ACC112 (cell line): ENCODE results near the gene SRM.
"Not testable (repeated sequence)": the region's sequence is repeated elsewhere in the genome, so short reads cannot be mapped to it uniquely, and the experiment has no call there.

Source experiments
- H2AFZ ChIP-seq: fragments of 200-600 bp; sonication (generic); one replicate; pipeline ENCODE4 v1.6.0; 2017; ENCODE audit warnings: antibody characterized with exemption, low read length; ENCODE audit not compliant: unreplicated experiment
- H3K27ac ChIP-seq: fragments of 200-600 bp; sonication (generic); 2 replicates; pipeline ENCODE4 v1.5.1; 2014; ENCODE audit warnings: low read depth, mild to moderate bottlenecking, antibody characterized with exemption, low read length, moderate library complexity
- H3K27me3 ChIP-seq: fragments of 200-600 bp; sonication (generic); 2 replicates; pipeline ENCODE4 v1.6.1; 2014; ENCODE audit warnings: mild to moderate bottlenecking, antibody characterized with exemption, low read length, moderate library complexity, mixed read lengths; ENCODE audit not compliant: insufficient read depth
- H3K36me3 ChIP-seq: fragments of 200-600 bp; sonication (generic); 2 replicates; pipeline ENCODE4 v1.6.1; 2016; ENCODE audit warnings: mild to moderate bottlenecking, antibody characterized with exemption, low read length, moderate library complexity, mixed read lengths; ENCODE audit not compliant: insufficient read depth
- H3K4me1 ChIP-seq: fragments of 200-600 bp; sonication (generic); one replicate; pipeline ENCODE4 v1.6.1; 2016; ENCODE audit warnings: low read length, mixed read lengths; ENCODE audit not compliant: insufficient read depth, unreplicated experiment, control insufficient read depth
- H3K4me3 ChIP-seq: fragments of 200-600 bp; sonication (generic); 2 replicates; pipeline ENCODE4 v1.5.1; 2014; ENCODE audit warnings: mild to moderate bottlenecking, low read depth, low read length
- H3K79me2 ChIP-seq: fragments of 200-600 bp; sonication (generic); one replicate; pipeline ENCODE4 v1.6.0; 2016; ENCODE audit warnings: low read length; ENCODE audit not compliant: control insufficient read depth, unreplicated experiment, insufficient read depth

The SRM gene

DNA sequence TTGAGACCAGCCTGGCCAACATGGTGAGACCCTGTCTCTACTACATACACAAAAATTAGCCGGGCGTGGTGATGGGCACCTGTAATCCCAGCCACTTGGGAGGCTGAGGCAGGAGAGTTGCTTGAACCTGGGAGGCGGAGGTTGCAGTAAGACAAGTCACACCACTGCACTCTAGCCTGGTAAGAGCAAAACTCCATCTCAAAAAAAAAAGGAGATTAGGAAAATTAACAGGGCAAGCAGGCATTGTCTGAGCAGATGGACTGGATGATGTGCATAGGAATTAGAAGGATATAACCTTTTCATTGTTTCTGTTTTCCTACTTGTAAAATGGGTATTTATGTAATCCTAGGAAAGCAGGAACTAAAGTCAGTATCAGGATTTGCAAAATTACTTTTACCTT is 31.8 kb downstream of the SRM start:
- Histone ChIP-seq H3K79me2 (no peaks in the 10 kb centered on the region), H3K4me1 (no peaks in the 10 kb centered on the region), H3K36me3 (peaks cover 18% of the 10 kb centered on the region)

DNA sequence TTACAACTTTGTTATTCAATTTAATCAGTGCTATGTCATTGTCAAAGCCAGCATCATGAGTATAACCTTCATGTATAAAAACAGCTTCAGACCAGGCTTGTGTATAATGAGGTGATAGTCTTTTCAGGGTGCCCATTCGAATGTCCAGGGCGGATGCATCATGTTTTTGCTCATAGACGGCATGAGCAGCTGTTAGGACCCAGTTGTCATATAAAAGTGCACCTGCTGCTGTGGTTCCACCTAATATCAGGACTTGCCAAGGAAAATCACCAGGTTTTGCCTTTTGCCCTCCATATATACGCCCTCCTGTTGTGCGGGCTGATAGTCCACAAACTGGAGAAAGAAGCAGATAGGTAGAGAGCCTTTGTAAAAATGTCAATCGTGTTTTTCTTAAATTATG is 32.5 kb downstream of the SRM start:
- Histone ChIP-seq H3K4me3 (no peak overlapping the region), H2AFZ (no peak overlapping the region), H3K79me2 (no peaks in the 10 kb centered on the region), H3K4me1 (no peaks in the 10 kb centered on the region), H3K36me3 (peaks cover 21% of the 10 kb centered on the region), H3K27me3 (no peaks in the 10 kb centered on the region), H3K27ac (no peak overlapping the region)

More for the DNA sequence above, 31.8 kb downstream of the SRM start:
- H3K27ac ChIP-seq = no peak overlapping the region
- H2AFZ ChIP-seq = no peak overlapping the region
- no peaks in the 10 kb centered on the region for H3K27me3 ChIP-seq
- H3K4me3 ChIP-seq = no peak overlapping the region

DNA sequence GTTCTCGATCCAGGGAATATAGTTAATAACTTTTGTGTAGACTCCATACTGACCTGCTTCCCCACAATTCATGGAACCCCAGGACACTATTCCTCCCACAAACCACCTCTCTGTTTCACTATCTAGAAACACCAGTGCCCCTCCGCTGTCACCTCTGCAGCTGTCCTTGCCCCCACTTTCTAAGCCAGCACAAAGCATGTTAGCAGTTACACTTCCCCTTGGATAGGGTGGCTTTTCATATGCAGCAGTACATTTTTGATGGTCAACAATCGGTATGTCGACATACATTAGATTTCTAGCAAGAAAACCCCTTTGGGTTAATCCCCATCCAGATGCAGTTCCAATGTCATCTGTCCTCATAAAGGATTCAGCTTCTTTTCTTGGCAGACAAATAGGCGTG is 32.9 kb downstream of the SRM start:
- no peaks in the 10 kb centered on the region for H3K4me1 ChIP-seq
- H3K27ac ChIP-seq = no peak overlapping the region
- H3K36me3 ChIP-seq = peaks cover 25% of the 10 kb centered on the region
- H2AFZ ChIP-seq = no peak overlapping the region
- no peak overlapping the region for H3K4me3 ChIP-seq
- no peaks in the 10 kb centered on the region for H3K79me2 ChIP-seq
- no peaks in the 10 kb centered on the region for H3K27me3 ChIP-seq

GRCh38 chr1:11026052-11026451 is 33.8 kb downstream of the SRM start:
- H3K4me1 ChIP-seq = no peaks in the 10 kb centered on the region
- no peak overlapping the region for H3K27ac ChIP-seq
- peaks cover 3% of the 10 kb centered on the region for H3K79me2 ChIP-seq
- no peaks in the 10 kb centered on the region for H3K27me3 ChIP-seq
- H2AFZ ChIP-seq = no peak overlapping the region
- no peak overlapping the region for H3K4me3 ChIP-seq
- peaks cover 31% of the 10 kb centered on the region for H3K36me3 ChIP-seq

GRCh38 chr1:11025618-11026017 is 34.2 kb downstream of the SRM start:
- Histone ChIP-seq H2AFZ (no peak overlapping the region), H3K79me2 (peaks cover 3% of the 10 kb centered on the region), H3K4me3 (no peak overlapping the region), H3K27ac (no peak overlapping the region), H3K4me1 (no peaks in the 10 kb centered on the region), H3K27me3 (no peaks in the 10 kb centered on the region), H3K36me3 (peaks cover 31% of the 10 kb centered on the region)

GRCh38 chr1:11024874-11025203 is 35.0 kb downstream of the SRM start:
- Histone ChIP-seq H3K27me3 (no peaks in the 10 kb centered on the region), H3K4me3 (no peak overlapping the region), H2AFZ (no peak overlapping the region), H3K4me1 (no peaks in the 10 kb centered on the region), H3K36me3 (peaks cover 36% of the 10 kb centered on the region), H3K27ac (no peak overlapping the region), H3K79me2 (peaks cover 8% of the 10 kb centered on the region)

DNA sequence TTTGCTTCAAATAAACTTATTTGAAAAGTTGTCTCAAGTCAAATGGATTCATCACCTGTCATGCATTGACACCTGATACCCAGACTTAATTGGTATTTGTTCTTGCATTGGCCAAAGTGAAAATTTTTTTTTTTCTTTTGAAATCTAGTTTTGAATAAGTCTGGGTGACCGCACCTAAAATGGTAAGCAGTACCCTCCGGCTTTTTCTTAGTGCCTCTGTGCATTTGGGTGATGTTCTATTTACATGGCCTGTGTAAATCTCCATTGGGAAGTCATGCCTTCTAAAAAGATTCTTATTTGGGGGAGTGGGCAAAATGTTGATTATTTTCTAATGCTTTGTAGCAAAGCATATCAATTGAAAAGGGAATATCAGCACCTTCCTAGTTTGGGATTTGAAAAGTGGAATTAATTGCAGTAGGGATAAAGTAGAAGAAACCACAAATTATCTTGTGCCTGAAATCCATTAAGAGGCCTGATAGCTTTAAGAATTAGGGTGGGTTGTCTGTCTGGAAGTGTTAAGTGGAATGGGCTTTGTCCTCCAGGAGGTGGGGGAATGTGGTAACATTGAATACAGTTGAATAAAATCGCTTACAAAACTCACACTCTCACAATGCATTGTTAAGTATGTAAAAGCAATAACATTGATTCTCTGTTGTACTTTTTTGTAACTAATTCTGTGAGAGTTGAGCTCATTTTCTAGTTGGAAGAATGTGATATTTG is 35.5 kb downstream of the SRM start:
- Histone ChIP-seq H3K27ac (no peak overlapping the region), H3K36me3 (peaks cover 36% of the 10 kb centered on the region), H3K4me3 (no peak overlapping the region), H2AFZ (no peak overlapping the region), H3K79me2 (peaks cover 9% of the 10 kb centered on the region), H3K27me3 (no peaks in the 10 kb centered on the region), H3K4me1 (no peaks in the 10 kb centered on the region)

- peaks cover 17% of the 10 kb centered on the region for H3K79me2 ChIP-seq
- H3K4me1 ChIP-seq = no peaks in the 10 kb centered on the region
- no peak overlapping the region for H3K4me3 ChIP-seq
- H3K27me3 ChIP-seq = no peaks in the 10 kb centered on the region
- H2AFZ ChIP-seq = no peak overlapping the region
- H3K36me3 ChIP-seq = peaks cover 41% of the 10 kb centered on the region
- H3K27ac ChIP-seq = no peak overlapping the region
Observed at GRCh38 chr1:11023201-11023600, 36.6 kb downstream of the SRM start.

- Histone ChIP-seq H3K4me3 (no peak overlapping the region), H3K27ac (no peak overlapping the region), H2AFZ (no peak overlapping the region), H3K36me3 (peaks cover 44% of the 10 kb centered on the region), H3K4me1 (no peaks in the 10 kb centered on the region), H3K27me3 (no peaks in the 10 kb centered on the region), H3K79me2 (peaks cover 33% of the 10 kb centered on the region)
Observed at GRCh38 chr1:11019971-11020370, 39.8 kb downstream of the SRM start.

GRCh38 chr1:11019358-11019757 is 40.5 kb downstream of the SRM start:
- peaks cover 44% of the 10 kb centered on the region for H3K36me3 ChIP-seq
- H3K4me3 ChIP-seq, H3K27me3 ChIP-seq, H3K4me1 ChIP-seq, H2AFZ ChIP-seq, H3K27ac ChIP-seq: not testable (repeated sequence)
- peaks cover 40% of the 10 kb centered on the region for H3K79me2 ChIP-seq

DNA sequence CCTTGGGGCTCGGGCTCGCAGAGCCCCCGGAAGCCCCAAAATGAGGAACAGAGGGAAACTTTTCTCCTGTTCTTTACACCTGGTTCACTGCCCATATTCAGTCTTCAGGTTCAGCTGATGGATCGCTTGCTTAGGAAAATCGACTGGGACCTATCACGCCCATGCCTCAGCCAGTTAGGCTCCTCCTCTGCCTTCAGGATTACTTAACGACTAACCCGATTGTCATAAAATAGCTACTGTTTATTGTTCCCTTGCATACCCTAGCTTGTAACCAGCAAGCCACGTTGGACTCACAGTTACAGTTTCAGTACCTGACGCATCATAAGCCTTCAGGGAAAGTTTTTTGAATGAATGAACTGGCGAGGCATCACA is 46.7 kb downstream of the SRM start:
- peaks cover 28% of the 10 kb centered on the region for H3K36me3 ChIP-seq
- no peak overlapping the region for H2AFZ ChIP-seq
- H3K79me2 ChIP-seq = peaks cover 40% of the 10 kb centered on the region
- H3K27me3 ChIP-seq = no peaks in the 10 kb centered on the region
- peak overlapping the region; percentile 100 for H3K4me3 ChIP-seq
- peak overlapping the region; percentile 96; the same call in 1 of the 2 replicates for H3K27ac ChIP-seq
- peaks cover 16% of the 10 kb centered on the region for H3K4me1 ChIP-seq
